Stimulated activated CD4-positive, alpha-beta T cell treated with anti-CD3 and anti-CD28 coated beads, Interleukin-2, amount 100 ng/mL, for 24 hours (primary cell): ENCODE data around the gene KCNT1.

Experiments used
- DNase-seq, 2 donors: peaks; one replicate each; pipeline ENCODE4 v3.0.0-alpha.2; 2020

The KCNT1 gene

GRCh38 chr9:135825435-135826187, 123.6 kb downstream of the KCNT1 start:
- DNase-seq: no peak

DNA sequence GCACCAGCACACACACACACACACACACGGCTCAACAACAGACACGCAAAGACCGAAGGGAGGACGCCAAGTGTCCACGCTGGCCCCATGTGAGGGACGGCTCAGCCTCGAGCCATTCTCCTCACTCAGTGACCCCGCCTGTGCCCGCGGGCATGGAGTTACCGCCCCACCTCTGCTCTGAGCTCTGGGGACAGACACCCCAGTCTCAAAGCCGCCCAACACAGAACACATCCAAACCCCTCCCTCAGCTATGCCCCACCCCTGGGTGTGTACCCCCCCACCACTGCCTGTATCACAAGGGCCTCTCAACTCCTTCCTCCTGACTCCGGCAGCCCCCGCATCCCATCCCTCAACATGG, 124.2 kb downstream of the KCNT1 start:
- DNase-seq: no peak

GRCh38 chr9:135827301-135827700, 125.3 kb downstream of the KCNT1 start:
- DNase-seq: no peak

- DNase-seq: no peak
These were observed 126.0 kb downstream of the KCNT1 start for GRCh38 chr9:135827866-135828580.

DNA sequence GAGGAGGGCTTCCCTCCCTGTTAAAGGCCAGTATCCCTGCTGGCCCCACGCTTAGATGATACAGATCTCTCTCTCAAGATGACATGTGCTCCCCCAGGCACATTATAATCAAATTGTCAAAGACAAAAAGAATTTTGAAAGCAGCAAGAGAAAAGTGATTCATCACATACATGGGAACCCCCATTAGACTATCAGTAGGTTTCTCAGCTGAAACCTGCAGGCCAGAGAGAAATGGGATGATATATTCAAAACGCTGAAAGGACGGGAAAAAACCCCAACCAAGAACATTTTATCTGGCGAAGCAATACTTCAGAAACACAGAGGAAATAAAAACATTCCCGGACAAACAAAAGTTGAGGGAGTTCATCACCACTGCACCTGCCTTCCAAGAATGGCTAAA, 126.7 kb downstream of the KCNT1 start:
- DNase-seq: no peak

- no peak for DNase-seq
These were observed 128.5 kb downstream of the KCNT1 start for GRCh38 chr9:135830496-135830895.

GRCh38 chr9:135833864-135834263, 131.9 kb downstream of the KCNT1 start:
- no peak for DNase-seq

GRCh38 chr9:135835131-135835530, 133.1 kb downstream of the KCNT1 start:
- no peak for DNase-seq

DNA sequence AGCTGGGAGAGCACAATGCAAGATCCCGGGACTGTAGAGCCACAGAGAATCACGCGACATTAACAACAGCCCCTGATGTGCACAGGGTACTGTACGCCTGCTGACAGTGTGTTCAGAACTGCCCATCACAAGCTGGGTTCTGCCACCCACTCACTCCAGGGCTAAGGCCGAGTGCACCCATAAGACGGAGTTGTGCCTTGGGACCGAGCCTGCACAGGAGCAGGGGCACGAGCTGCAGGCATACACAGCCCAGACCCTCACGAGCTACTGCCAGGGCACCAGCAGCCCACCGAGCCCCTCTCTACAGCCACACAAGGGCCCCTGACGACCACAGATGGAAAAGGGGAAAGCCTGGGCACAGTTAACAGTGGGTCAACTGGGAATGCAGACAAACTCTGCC, 137.5 kb downstream of the KCNT1 start:
- DNase-seq: no peak

GRCh38 chr9:135840107-135840506, 138.1 kb downstream of the KCNT1 start:
- DNase-seq: no peak

GRCh38 chr9:135840539-135840938, 138.6 kb downstream of the KCNT1 start:
- DNase-seq: no peak
